ENCODE results near the gene METAP1D.

DNA sequence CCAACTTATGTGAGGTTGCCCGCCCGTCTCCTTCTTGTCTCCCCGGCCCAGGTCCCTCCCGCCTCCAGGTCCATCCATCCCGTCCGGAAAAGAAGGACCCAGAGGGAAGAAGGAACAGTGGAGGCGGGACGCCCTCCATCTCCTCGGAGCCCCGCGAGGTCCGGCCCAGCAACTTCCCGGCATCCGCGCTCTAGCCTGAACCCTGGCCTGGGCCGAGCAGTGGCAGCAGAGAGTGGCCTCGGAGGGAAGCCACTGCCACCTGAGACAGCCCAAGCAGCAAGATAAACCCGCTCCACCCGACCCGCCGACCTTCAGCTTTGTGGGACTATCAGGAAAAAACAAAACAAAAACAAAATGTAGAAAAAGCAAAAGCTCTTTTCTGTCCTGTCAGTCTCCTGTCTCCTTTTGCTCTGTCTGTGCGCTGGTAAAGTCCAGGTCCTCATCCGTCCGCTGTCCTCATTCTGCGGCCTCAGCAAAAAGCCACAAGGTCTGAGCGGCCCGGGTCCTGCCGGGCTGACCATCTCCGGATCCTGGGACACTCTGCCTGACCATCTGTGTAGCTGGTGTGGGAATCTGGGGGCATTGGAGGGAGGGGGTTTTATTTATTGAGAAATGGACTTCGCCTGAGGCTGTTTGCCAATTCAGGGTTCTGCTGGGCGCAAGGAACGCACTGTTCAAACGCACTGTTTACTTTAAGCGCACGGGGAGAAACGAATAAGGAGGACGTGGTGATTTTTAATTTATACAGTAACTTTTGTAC, 88.7 kb downstream of the METAP1D start:
- TF ChIP-seq, protein P1, sequence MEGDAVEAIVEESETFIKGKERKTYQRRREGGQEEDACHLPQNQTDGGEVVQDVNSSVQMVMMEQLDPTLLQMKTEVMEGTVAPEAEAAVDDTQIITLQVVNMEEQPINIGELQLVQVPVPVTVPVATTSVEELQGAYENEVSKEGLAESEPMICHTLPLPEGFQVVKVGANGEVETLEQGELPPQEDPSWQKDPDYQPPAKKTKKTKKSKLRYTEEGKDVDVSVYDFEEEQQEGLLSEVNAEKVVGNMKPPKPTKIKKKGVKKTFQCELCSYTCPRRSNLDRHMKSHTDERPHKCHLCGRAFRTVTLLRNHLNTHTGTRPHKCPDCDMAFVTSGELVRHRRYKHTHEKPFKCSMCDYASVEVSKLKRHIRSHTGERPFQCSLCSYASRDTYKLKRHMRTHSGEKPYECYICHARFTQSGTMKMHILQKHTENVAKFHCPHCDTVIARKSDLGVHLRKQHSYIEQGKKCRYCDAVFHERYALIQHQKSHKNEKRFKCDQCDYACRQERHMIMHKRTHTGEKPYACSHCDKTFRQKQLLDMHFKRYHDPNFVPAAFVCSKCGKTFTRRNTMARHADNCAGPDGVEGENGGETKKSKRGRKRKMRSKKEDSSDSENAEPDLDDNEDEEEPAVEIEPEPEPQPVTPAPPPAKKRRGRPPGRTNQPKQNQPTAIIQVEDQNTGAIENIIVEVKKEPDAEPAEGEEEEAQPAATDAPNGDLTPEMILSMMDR (IDR thresholded peaks at IDR 0.05; ENCODE audit: low read depth, low read length), result no peak
- no peak for TF ChIP-seq EZH2phosphoT487 (IDR thresholded peaks at IDR 0.05; ENCODE audit: low read depth)
